Measurements from ENCODE around the gene FCER1G.
"Not testable (repeated sequence)": the region's sequence is repeated elsewhere in the genome, so short reads cannot be mapped to it uniquely, and the experiment has no call there.

The FCER1G gene

DNA sequence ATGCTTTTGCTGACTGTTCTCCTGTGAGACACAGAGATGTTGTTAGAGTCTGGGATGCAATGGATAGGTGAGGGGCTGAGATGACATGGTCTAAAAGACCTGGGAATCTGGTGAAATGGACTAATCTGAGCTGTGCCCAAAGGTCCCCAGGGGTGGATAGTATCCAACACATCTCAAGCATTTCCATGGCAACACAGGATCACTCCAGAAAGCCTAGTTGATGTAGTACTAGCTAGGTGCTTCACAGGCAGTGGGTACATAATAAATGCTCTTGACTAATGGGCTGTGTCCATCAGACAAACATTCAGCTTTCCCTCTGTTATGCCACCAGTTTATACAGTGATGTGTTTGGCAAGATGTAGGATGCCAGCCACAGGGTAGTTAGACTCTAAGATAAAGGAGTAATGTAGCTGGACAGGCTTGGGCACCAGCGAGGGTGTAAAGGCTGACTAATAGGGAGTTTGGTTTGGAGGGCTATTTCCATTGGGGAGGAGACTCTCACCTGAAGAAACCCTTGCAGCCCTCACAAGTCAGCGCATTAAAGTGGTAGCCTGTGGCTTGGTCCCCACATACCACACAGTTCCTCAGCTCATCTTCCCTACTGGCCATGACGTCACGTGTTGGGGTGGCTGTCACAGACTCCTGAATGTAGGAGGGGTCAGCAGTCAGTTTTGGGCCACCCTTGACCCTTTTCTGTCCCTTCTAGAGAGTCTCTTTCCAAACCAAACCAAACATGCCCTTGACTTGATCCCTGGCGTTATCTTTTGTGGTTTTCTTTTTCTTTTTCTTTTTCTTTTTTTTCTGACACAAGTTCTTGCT, 21.1 kb downstream of the FCER1G start:
- DNase-seq: no peak

DNA sequence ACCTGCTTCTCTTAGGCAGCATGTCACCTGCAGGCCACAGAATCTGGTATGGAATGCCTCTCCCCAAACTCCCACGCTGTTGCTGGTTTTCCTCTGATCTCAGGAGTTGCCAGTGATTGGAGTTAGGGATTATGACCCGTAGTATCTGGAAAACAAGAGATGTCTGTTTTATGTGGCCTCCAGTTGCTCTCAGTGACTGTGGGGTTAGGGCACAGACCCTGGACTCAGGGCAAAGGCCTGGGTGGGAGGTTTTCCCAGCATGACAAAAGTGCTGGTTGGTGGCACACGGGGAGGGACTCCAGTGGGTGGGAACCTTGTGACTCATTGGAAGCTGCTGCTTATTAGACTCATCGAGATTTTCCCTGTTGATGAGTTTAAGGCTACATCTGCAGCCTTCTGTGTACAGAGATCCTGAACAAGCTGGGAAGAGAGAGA, 23.0 kb downstream of the FCER1G start, which contains the start of gene NR1I3:
TSS of gene NR1I3 (minus strand) at position 165 of the 435 bp plus-strand sequence. CDS start 1,638 bp downstream, outside the sequence.
- no peak for DNase-seq

DNA sequence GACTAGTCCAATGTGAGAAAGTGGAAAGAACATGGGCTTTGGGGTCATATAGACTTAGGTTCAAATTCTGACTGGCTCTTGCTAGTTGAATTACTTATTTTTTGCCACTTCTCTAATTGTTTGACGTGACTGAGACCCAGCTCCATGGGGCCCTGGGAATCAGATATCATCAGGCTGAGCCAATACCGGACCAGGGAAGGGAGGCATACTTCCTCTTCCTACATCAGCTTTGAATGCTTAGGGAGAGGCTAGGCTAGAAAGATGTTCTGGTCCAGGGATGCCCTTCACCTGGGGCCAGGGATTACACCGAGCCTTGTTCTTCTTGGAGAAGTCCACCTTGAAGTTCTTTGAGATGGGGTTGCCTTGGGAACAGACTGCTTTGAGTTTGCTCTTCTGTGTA, 26.6 kb downstream of the FCER1G start:
- DNase-seq: no peak

GRCh38 chr1:161242313-161242712, 27.2 kb downstream of the FCER1G start:
- no peak for DNase-seq

DNA sequence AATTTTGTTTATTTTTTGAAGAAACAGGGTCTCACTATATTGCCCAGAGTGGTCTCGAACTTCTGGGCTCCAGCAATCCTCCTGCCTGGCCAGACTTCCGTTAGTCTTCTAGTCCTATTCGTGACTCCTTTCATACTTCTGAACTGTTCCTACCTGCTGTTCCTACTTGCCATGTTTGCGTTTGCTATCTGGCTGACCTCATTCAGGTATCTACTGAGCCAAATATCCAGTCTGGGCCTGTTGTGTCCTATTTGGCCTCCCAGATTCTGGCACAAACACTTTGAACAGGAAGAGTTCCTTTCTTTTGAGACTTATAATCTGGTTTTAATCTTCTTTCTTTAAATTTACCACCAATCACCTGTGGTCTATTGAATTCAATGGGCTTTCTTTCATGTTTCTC, 29.8 kb downstream of the FCER1G start:
- DNase-seq: no peak

DNA sequence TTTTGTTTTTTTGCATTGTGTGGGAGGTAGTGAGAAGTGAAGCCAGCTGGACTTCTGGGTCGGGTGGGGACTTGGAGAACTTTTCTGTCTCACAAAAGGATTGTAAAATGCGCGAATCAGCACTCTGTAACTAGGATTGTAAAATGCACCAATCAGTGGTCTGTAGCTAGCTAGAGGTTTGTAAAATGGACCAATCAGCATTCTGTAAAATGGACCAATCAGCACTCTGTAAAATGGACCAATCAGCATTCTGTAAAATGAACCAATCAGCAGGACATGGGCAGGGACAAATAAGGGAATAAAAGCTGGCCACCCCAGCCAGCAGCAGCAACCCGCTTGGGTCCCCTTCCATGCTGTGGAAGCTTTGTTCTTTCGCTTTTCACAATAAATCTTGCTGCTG, 35.0 kb downstream of the FCER1G start:
- not testable (repeated sequence) for DNase-seq

GRCh38 chr1:161250829-161251228, 35.7 kb downstream of the FCER1G start:
- no peak for DNase-seq

DNA sequence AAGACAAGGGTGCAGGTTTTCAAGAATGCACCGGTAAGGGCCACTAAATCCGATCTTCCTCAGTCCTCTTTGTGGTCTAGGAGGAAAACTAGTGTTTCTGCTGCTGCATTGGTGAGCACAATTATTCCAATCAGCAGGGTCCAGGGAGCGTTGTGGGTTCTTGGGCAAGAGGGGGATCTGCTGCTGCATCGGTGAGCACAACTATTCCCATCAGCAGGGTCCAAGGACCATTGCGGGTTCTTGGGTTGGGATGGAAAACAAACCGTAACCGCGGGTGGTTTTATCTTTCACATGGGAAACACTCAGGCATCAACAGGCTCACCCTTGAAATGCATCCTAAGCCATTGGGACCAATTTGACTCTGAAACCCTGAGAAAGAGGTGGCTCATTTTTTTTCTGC, 36.5 kb downstream of the FCER1G start:
- no peak for DNase-seq

- not testable (repeated sequence) for DNase-seq
These were observed 40.2 kb downstream of the FCER1G start for GRCh38 chr1:161255302-161255701.

GRCh38 chr1:161255955-161256520, 40.9 kb downstream of the FCER1G start:
- DNase-seq: not testable (repeated sequence)

DNA sequence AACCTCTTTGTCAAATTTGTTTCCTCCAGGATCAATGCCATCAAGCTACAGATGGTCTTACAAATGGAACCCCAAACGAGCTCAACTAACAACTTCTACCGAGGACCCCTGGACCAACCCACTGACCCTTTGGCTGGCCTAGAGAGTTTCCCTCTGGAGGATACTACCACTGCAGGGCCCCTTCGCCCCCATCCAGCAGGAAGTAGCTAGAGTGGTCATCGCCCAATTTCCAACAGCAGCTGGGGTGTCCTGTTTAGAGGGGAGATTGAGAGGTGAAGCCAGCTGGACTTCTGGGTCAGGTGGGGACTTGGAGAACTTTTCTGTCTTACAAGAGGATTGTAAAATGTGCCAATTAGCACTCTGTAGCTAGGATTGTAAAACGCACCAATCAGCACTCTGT, 42.0 kb downstream of the FCER1G start:
- not testable (repeated sequence) for DNase-seq

DNA sequence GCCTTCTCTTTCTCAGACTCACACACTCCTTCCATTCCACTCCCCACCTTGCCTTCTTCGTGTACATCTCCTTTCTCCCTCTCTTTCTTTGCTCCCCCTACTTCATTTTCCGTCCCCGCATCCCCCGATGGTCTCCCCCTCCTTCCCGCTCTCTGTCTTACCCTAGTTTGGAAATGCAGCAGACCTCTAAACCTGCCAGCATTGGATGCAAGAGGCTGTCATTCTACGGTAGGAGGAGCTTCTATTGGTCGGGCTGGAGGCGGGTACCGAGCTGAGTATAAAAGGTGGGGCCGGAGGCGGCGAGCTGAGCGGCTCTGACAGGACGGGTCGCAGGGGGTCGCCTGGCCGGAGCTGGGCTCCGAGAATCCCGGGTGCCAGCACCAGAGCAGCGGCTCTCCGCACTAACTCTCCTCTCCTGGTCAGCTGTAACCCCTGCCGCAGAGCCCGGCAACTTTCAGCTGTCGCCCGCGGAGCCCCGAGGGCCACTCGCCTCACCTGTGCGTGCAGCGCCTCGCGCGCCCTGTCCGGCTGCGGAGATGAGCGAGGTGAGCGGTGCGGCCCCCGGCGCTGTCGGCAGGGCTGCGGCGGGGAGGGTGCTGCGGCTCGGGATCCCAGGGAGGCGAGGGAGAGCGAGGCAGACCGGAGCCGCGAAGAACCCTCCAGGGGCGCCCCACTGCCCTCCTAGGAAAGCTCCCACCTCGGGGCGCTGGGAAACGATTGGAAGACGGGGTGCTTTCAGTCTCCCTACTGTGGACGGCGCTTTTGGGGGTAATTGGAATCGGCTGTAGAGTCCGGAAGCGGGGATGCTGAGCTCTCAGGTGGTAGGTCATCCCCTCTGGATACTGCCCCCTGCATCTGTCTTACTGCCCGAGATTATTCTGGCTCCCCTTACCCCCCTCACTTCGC, 43.6 kb downstream of the FCER1G start, which contains the start of gene PCP4L1:
TSS of gene PCP4L1 (plus strand) at position 307 of the 906 bp plus-strand sequence. CDS start at position 537, 230 bp downstream.
- DNase-seq: no peak

GRCh38 chr1:161259345-161259702, 44.2 kb downstream of the FCER1G start:
- no peak for DNase-seq

GRCh38 chr1:161259765-161260164, 44.7 kb downstream of the FCER1G start:
- no peak for DNase-seq

GRCh38 chr1:161260376-161261260, 45.5 kb downstream of the FCER1G start:
- DNase-seq: no peak

DNA sequence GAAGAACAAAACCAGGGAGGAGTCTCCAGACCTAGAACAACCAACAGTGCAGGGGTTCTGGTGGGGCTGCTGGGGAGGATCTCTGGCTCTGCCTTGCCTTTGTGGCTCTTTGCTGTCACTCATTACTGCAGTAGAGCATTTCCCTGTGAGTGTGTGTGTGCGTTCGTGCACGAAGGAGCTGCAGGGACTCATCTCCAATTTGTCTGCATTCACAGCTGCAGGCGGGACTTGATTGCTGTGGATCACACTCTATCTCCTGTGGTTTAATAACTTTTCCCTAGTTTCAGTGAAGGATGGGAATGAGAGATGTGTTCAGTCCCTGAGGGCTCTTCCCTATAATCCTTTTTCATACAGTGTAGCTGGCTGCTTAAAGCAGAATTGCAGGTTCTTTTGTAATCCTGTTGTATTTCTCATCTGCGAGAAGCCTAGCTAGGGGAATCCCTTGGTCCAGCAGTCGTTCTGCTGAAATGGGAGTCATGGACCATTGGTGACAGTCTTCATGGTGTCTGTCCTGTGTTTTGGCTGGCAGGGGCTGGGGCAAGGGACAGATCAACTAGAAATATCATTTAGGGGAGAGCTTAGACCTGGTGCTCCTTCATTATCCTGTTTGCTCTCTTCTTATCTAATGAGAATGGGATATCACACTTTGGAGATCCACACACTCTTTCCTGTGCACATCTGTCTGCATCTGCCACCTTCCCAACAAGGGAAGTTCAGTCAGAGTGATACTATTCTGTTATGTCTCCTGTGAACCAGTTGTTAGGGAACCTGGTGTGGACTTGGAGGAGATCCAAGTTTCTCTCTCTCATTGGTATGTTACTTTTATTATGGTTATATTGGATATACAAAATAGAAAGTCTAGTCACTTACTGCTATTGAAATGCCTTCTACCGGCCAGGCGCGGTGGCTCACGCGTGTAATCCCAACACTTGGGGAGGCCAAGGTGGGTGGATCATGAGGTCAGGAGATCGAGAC, 46.5 kb downstream of the FCER1G start:
- DNase-seq: no peak

DNA sequence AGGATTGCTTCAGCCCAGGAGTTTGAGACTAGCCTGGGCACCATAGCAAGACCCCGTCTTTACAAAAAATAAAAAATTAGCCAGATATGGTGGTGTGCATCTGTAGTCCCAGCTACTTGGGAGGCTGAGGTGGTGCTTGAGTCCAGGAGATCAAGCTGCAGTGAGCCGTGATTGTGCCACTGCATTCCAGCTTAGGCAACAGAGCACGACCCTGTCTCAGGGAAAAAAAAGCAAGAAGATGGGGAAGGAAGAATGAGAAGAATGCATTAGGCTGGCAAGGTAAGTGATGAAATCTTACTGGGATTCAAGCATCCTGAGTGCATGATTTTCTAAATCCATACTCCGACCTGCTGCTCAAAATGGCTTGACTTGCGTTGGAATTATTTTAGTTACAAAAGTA, 50.2 kb downstream of the FCER1G start:
- no peak for DNase-seq

DNA sequence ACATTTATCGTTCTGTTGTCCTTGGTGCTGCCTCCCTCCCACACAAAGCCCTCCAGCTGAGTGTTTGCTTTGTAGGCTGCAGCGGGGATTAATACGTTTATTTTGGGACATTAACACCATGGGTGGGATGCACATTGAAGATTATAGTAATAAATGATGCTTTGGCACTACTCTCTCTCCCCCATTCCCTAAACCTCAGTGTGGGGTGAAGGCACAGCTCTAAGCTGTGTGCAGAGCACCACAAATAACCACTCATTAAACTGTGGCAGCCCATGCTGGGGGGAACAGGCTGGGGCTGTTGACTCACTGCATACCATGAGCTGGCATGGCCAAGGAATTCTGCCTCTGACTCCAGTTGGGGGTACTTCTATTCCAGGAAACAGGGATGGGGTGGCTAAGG, 51.1 kb downstream of the FCER1G start:
- DNase-seq: no peak

- DNase-seq: no peak
These were observed 51.7 kb downstream of the FCER1G start for GRCh38 chr1:161266836-161267235.

DNA sequence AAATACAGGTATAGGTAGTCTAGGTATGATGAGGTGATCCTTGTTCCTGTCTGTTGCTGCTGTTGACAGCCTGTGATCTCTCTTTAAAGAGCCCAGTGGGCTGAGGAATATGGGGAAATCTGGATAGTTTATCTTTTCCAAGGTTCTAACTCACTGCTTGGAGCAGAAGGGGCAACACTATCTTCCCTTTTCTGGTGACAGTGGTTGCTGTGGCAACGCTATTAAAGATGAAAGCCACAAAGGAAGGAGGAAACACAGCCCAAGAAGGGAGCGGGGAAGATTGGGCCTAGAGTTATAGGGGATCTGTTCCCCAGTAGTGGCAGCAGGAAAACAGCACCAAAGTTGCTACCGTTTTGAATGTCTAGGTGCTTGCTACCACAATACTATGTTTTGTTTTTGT, 52.2 kb downstream of the FCER1G start:
- DNase-seq: no peak
